ENCODE results near the gene CREG1.

Gene CREG1

GRCh38 chr1:167529829-167530474, 23.6 kb downstream of the CREG1 start:
- no peak for DNase-seq

- no peak for DNase-seq
Observed at GRCh38 chr1:167528057-167528728, 25.4 kb downstream of the CREG1 start.

- DNase-seq: no peak
Observed at GRCh38 chr1:167526667-167527383, 26.7 kb downstream of the CREG1 start.

DNA sequence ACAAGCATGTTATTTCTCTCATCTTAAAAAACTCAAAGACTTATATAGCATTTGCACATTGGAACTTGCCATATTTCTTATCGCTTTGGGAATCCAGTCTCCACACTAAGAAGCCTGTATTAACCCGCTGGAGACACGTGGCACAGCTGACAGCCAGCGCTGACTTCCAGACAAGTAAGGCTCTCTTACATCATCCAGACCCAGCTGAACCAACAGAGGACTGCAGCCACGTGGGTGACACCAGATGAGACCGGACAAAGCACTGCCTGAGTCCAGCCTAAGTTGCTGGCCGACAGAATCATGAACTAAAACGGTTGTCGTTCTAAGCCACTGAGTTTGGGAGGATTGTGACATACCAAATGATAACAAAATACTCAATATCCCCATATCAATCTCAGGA, 28.9 kb downstream of the CREG1 start:
- DNase-seq: no peak

DNA sequence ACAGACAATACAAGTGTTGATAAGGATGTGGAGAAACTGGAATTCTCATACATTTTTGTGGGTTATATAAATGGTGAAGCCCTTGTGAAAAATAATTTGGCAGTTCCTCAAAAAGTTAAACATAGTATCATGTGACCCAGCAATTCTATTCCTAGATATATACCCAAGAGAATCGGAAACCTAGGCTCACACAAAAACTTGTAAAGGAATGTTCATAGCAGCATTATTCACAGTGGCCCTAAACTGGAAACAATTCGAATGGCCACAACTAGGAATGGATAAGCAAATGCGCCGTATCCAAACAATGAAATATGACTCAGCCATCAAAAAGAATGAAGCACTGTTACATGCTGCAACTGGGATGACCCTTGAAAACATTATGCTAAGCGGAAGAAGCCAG, 31.3 kb downstream of the CREG1 start:
- no peak for DNase-seq

- DNase-seq: no peak
Observed at GRCh38 chr1:167520711-167521206, 32.8 kb downstream of the CREG1 start.

GRCh38 chr1:167518331-167518700, 35.2 kb downstream of the CREG1 start, which contains the start of gene CD247:
Gene CD247, minus strand, starts transcription at chr1:167518529. Its CDS starts 64 bp downstream, at chr1:167518465.
- no peak for DNase-seq

- DNase-seq: no peak
Observed at GRCh38 chr1:167517535-167518330, 35.8 kb downstream of the CREG1 start.

- DNase-seq: no peak
Observed at GRCh38 chr1:167516404-167517388, 36.9 kb downstream of the CREG1 start.

- DNase-seq: no peak
Observed at GRCh38 chr1:167515893-167516321, 37.7 kb downstream of the CREG1 start.

GRCh38 chr1:167515461-167515860, 38.1 kb downstream of the CREG1 start:
- no peak for DNase-seq

DNA sequence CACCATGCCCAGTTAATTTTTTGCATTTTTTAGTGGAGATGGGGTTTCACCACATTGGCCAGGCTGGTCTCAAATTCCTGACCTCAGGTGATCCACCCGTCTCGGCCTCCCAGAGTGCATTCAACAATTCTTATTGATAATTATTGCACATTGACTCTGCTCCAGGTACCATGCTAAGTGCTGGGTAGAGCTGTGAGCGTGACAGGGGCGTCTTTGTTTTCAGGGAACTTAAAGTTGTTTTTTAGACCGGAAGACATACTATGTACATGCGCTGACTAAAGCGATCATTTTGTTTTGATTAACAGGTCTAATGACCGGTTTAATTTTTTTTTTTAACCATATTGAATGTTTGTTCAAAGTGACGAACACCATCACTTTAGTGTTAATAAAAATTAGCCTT, 39.3 kb downstream of the CREG1 start:
- DNase-seq: no peak

DNA sequence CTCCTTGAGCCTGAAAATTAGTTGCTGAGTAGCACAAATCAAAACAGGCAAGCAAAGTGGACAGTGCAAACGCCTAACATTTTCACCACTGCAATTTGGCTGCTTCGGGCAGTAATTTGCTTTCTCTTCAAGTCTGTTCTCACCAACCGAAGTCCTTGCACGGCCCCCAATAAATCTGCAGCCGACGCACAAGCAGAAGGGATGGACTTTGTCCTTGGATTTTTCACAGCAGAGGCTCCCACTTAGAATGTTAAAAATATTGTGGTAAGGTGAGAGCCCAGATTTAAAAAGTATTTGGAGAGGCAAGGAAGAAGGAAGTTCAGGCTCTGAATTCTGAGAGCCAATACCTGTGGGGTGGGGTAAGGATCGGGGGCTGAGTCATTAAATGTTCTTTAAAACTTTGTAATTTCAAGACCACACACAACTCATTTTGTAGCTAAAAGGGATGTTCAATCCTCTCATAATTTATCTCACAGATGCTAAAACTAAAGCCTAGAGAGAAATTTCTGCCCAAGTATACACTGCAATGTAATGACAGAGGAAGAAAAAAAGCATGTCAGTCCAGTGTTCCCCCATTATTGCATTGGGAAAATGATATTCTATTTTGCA, 41.4 kb downstream of the CREG1 start:
- DNase-seq: no peak

GRCh38 chr1:167511374-167511986, 42.1 kb downstream of the CREG1 start:
- no peak for DNase-seq

DNA sequence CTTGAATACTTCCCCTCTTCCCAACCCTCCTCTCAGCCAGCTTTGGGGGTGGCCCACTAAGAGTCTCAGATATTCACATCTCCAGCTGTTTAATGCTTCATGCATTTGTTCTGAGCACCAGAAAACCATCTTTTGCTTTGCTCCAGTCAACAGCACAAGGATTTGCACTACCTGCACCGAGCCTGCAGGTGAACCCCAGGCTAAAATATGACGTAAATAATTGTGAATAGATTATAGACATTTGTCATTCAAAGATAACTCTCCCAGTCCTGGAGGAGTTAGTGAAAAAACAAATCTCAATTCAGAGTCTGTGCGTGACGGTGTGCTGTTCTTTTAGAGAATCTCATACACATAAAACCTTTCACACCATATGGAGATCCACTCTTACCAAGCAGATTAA, 42.7 kb downstream of the CREG1 start:
- DNase-seq: no peak

- DNase-seq: no peak
Observed at GRCh38 chr1:167510244-167510643, 43.3 kb downstream of the CREG1 start.

DNA sequence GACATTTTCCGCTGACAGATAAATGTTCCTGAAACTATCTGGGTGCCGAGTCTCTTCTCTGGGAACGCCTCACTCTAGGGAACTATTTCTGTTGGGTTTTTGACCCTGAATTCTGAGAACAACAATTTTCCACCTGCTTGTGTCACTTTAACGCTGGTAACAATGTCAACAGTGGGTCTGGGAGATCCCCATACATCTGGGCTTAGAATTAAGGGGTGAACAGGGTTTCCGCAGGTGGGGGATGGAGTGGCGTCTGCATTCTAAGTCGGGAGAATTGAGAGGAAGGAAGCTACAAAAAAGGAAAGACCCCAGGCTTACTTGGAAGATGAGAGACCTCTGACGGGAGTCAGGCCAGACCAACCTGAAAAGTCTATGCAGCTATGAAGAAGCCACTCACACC, 44.0 kb downstream of the CREG1 start:
- DNase-seq: no peak

GRCh38 chr1:167507719-167508118, 45.8 kb downstream of the CREG1 start:
- no peak for DNase-seq

DNA sequence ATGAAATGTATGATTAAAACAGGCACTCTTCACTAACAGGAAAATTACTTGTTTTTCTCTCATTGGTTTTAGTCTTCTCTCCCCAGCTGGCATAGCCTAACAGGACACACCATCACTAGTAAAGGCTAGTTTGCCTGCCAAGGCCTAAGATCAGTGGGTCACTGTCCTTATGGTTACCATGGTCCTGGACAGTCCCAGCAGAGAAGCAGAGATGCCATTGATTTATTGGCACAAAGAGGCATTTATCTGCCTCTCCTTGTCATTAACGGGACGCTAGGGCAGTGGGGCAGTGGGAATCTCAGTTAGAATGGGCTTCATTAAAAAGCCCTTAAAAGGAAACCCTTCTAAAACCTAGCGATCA, 49.1 kb downstream of the CREG1 start:
- no peak for DNase-seq

GRCh38 chr1:167503626-167504466, 49.7 kb downstream of the CREG1 start:
- DNase-seq: peak; percentile 59

All from NCI-H187 treated with DMSO at 0.1 percent for 48 hours (cell line).